Stimulated activated CD8-positive, alpha-beta memory T cell treated with anti-CD3 and anti-CD28 coated beads, Interleukin-15, amount 100 ng/mL, for 4 hours (primary cell): ENCODE results near the gene FAM43B.
"Not testable (repeated sequence)": the region's sequence is repeated elsewhere in the genome, so short reads cannot be mapped to it uniquely, and the experiment has no call there.

Experiments
- DNase-seq, 2 donors: peaks; one replicate each; pipeline ENCODE4 v3.0.0-alpha.2; 2020; ENCODE audit warnings: low read depth in 2 of 2

FAM43B gene

GRCh38 chr1:20551945-20552727, at the start of gene FAM43B:
FAM43B (plus strand) TSS chr1:20552573; CDS start chr1:20552974, 401 bp downstream.
- no peak for DNase-seq

- no peak for DNase-seq
Measured at GRCh38 chr1:20505488-20505887, 46.9 kb upstream of the FAM43B start.

GRCh38 chr1:20507248-20507563, 45.2 kb upstream of the FAM43B start:
- DNase-seq = no peak

DNA sequence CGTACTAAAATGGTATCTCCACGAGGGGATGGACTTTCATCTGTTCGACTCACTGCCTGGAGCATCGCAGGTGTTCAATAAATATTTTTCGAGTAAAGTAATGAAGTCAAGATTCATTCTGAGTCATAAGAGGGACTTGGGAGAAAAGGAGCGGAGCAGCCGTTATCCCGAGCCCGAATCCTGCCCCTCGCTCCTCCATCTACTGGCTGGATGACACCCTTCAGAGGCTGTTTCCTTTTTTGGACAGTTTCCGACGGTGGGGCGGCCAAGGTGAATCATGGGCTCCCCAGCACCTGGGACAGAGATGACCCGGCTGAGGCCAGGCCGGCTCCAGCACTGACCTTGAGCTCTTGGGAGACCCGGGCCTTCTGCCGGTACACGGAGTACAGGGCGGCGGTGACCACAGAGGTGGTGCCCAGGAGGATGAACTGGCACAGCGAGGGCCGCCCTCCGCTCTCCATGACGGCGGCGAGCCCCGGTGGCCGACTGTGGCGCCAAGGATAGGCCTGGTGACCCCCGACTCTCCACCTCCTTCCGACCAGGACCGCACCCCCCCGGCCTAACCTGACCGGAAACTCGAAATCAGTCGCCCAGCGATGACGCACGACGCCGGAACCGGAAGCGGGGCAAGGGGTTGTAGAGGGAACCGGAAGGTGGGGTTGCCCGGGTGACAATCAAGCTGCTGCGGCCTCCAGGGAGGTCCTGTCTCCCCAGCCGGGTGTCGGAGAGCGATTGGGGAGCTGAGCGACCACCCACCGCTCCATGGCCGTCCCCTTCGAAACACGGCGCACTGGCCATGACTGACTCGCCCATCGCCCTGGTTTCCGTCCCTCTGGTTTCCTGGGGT, 44.6 kb upstream of the FAM43B start, which contains the start of gene MUL1:
TSS of gene MUL1 (minus strand) at position 588 of the 847 bp plus-strand sequence. CDS start at position 461, 127 bp downstream.
- DNase-seq = peak; percentile 87 to 90

GRCh38 chr1:20508411-20508771, 44.0 kb upstream of the FAM43B start:
- DNase-seq = no peak

- DNase-seq = no peak
Measured at GRCh38 chr1:20511518-20512428, 40.6 kb upstream of the FAM43B start.

DNA sequence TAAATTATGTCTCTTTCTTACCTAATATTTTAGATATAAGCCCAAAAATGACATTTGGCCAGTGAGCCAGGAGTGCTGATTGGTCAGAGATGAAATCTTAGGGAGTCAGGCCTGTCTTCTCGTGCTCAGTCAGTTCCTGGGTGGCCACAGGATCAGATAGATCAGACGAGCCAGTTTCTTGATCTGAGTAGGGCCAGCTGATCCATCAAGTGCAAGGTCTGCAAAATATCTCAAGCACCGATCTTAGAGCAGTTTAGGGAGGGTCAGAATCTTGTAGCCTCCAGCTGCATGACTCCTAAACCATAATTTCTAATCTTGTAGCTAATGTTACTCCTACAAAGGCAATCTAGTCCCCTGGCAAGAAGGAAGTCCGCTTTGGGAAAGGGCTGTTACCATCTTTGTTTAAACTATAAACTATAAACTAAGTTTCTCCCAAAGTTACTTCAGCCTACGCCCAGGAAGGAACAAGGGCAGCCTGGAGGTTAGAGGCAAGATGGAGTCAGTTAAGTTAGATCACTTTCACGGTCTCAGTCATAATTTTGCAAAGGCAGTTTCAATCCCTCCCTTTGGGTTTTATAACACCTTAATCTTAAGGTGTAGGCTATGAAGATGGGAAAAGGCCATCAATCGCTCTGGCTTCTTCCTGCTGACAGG, 32.6 kb upstream of the FAM43B start:
- DNase-seq = not testable (repeated sequence)

- peak in 1 of 2 donors; percentile 42 for DNase-seq
Measured at GRCh38 chr1:20521960-20522861, 30.2 kb upstream of the FAM43B start.

GRCh38 chr1:20526267-20526666, 26.1 kb upstream of the FAM43B start:
- DNase-seq = no peak

DNA sequence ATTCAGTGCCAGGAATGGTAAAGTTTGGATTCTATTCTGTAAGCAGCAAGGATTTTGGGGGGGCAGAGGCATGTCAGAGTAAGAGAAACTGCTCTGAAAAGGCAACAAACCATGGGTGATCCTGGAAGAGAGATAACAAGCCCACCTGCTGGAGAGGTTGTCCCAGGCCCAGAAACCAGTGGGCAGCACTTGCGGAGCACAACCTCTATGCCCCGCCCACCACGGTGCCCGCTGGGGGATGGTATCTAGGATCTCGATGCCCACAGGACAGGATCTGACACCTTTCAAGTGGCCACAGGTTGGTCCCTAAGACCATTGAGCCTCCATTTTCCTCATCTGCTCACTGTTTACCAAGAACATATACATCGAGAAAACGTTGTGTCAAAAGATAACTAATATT, 24.2 kb upstream of the FAM43B start:
- no peak for DNase-seq

DNA sequence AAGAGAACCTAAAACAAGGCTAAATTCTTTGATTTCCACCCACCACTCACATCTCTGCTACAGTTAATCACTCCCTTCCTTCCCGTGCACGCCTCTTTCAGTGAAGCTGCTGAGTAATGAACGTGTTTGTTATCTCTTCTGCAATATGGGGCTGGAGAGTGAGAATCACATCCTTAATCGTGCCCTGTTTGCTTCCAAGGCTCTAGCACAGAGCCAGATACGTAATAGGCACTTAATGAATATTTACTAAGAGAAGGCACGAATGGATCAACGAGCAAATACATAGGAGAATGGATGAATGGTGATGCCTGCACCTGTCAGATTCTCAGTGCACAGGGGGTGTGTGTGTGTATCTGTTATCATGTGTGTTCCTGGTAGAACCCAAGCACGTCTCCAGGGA, 22.1 kb upstream of the FAM43B start:
- DNase-seq = no peak

DNA sequence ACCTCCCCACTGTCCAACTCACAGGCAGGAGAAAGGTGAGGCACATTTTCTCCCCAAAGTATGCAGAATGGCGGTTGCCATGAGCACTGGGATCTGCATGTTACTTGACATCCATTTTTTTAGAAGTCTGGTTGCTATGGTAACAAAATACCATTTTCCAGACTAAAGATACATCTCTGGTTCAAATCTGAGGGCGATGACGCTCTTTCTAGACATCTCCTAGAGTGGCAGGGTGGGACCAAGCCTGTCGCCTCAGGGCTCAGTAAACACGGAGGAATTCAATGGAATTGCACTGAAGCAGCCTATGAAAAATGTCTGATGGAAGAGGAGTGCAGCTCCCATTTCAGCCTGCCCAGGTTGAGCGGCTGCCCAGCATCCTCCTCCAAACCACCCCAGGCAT, 21.5 kb upstream of the FAM43B start:
- no peak for DNase-seq

DNA sequence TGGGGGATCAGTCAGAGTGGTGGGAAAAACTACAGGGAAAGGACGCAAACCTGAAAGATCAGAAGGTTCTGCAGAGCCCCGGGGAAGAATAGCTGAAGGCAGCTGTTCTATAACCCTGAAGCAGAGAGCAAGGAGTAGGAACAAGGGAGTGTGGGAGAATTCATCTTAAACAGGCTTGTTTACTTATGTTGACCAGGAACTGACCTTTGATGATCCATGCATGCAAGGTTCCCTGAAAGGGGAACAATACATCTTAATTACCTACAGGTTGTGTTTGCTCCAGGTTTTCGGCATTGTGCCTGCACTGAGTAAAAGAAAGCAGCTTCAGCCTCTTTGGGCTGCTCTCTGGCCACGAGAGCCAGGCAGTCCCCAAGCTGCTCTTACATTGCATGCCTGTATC, 18.7 kb upstream of the FAM43B start:
- DNase-seq = no peak

GRCh38 chr1:20534659-20535417, 17.5 kb upstream of the FAM43B start:
- no peak for DNase-seq

DNA sequence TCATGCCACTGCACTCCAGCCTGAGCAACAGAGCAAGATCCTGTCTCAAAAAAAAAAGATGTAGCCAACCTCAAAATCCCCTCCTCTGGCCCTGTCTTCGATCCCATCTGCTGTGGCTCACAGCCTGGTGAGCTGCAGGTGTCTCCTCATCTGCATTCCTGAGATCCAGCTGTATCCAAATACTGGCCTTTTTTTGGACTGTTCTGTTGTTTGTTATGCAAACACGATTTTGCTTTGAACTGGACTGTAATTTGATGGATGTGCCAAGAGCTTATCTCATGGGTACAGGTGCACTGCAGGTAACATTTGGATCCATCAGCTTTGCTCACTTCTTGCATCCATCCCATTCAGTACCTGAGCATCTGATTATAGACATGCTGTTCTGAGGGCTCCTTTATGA, 14.1 kb upstream of the FAM43B start:
- no peak for DNase-seq

DNA sequence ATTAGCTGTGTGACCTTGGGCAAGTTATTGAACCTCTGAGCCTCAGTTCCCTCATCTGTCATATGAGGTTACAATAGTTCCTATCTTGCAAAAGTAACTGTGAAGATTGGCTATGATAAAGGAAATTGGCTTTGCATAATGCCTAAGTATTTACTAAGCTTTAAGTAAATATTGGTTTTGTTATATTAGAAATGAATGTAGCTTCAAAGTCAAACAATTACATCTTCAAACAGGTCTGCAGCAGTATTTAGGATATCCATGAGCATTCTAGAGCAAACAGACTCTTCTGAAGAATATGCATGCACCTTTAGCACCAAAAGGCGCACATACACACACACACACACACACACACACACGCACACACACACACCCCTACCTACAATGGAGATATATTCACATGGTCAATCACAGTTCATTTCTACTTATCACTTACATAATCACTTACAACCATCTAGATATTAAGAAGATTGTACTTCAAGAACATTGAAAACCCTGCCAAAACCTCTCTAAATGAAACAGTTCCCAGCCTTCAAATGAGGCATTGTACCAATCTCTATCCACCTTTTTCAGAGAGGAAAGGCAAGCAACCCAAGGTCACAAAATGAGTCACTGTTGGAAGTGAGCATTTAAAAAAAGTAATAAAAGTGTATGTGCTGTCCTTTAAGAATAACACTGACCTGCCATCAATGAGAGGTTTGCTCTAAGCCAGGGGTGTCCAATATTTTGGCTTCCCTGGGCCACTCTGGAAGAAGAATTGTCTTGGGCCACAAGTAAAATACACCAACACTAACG, 13.4 kb upstream of the FAM43B start:
- no peak for DNase-seq

DNA sequence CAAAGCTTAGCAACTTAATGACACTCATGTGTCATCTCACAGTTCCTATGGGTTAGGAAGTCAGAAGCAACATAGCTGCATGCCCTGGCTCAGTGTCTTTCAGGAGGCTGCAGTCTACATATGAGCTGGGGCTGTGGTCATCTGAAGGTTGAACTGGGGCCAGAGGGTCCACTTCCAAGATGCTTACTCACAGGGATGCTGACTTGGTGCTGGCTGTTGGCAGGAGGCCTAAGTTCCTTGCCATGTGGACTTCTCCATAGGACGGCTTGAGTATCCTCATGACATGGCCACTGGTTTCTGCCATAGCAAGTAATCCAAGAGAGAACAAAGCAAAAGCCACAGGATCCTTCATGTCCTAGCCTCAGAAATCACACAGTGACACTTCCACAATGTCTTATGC, 12.1 kb upstream of the FAM43B start:
- DNase-seq = no peak

- DNase-seq = no peak
Measured at GRCh38 chr1:20546637-20547036, 5.7 kb upstream of the FAM43B start.

DNA sequence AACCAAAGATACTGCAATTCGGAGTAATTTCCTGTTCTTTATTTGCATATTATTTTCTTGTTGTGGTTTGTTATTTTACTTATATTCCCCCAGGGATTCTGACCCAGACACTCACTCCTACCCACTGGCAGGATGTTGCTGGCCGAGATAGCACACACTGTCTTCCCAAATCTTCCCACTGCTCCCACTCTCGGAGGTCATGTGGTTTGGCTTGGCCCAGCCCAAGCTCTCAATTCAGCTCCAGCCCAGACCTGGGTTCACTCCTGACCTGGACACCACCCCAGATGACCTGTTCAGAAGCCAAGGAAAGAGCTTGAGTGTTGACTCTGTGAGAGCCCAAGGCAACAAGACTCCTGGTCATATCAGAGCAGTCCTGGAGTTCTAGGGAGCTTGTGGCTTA, 1.2 kb upstream of the FAM43B start:
- DNase-seq = no peak
